ENCODE measurements around the gene CCDC188. TPM values are rescaled to one million over a fixed set of nuclear protein-coding genes. Genes with fewer than 3 reads are reported as not detected.

The CCDC188 gene
- total and polyA plus RNA-seq, 2 of the 13 experiments (the other 11 are each of a cell fraction or from before 2014, with no cell fraction given): not detected

- no peak overlapping the region for H3K9ac ChIP-seq (ENCODE audit: insufficient read depth, low read depth, low read length)
- CTCF ChIA-PET (ENCODE audit: low intra/inter-chr PET ratio, low total read pairs): no interaction called here
- no peak overlapping the region for H2AFZ ChIP-seq (ENCODE audit: low read length)
- POLR2A ChIA-PET: no interaction called here
- no peak for TF ChIP-seq FOSL1 (CRISPR knock-in tag; IDR thresholded peaks at IDR 0.05; ENCODE audit: borderline replicate concordance)
- TF ChIP-seq ZNF580 (CRISPR knock-in tag; IDR thresholded peaks at IDR 0.05; ENCODE audit: borderline replicate concordance, low read depth): no peak
- TF ChIP-seq ZNF335 (CRISPR knock-in tag; IDR thresholded peaks at IDR 0.05): no peak
- no peak for TF ChIP-seq BORCS8-MEF2B (CRISPR knock-in tag; IDR thresholded peaks at IDR 0.05)
- ATAC-seq (no peak), DNase-seq (ENCODE audit: low spot score) (no peak), FAIRE-seq (no peak)
- no peaks in the 10 kb centered on the region for H4K20me1 ChIP-seq (ENCODE audit: insufficient read depth, low read length)
- intact Hi-C loops (cut with micrococcal nuclease; ENCODE audit: unreplicated experiment) (no loop called here), in situ Hi-C loops (cut with HindIII; ENCODE audit: extremely low pct_ligation_motif_present, low pct_unique_long_range_greater_than_20kb) (no loop called here)
- H3K4me2 ChIP-seq (ENCODE audit: low read depth, low read length): no peak overlapping the region
- H3K9me3 ChIP-seq (ENCODE audit: low read length): no peaks in the 10 kb centered on the region
- H3K4me3 ChIP-seq (replicated peaks in 1 of 3; ENCODE audit: insufficient read depth in 1 of 3, low read depth in 2 of 3, low read length in 3 of 3): no peak overlapping the region
- H3K36me3 ChIP-seq (replicated peaks in 1 of 2; ENCODE audit: control insufficient read depth in 1 of 2, insufficient read depth in 2 of 2, low read length in 2 of 2): no peaks in the 10 kb centered on the region
- 64% methylated on average over 6 of the region's 6 CpGs for WGBS (ENCODE audit: low lambda C conversion rate)
- no TSS peak for BruUV-seq (replicated peaks)
- no peak overlapping the region for H3K27ac ChIP-seq (ENCODE audit: extremely low read length, insufficient read depth, low read length)
- peaks cover 15 to 49% of the 10 kb centered on the region in 2 experiments; a peak in 4 of 5 replicates for H3K27me3 ChIP-seq (ENCODE audit: control insufficient read depth in 1 of 2, insufficient read depth in 2 of 2, low read length in 2 of 2)
- H3K79me2 ChIP-seq (ENCODE audit: insufficient read depth, low read length): no peaks in the 10 kb centered on the region
- no peaks in the 10 kb centered on the region for H3K4me1 ChIP-seq (ENCODE audit: insufficient read depth, low read length)
These were observed 37.7 kb upstream of the CCDC188 start for GRCh38 chr22:20188567-20188877.

GRCh38 chr22:20187777-20188566 lies 37.1 kb upstream of the CCDC188 start:
- POLR2A ChIA-PET: no interaction called here

More at GRCh38 chr22:20187777-20188566, 37.1 kb upstream of the CCDC188 start:
- TF ChIP-seq NCOA2 (CRISPR knock-in tag; IDR thresholded peaks at IDR 0.05) (no peak), CEBPG (CRISPR knock-in tag; IDR thresholded peaks at IDR 0.05) (no peak), MTF1 (CRISPR knock-in tag; IDR thresholded peaks at IDR 0.05) (no peak), ZSCAN31 (CRISPR knock-in tag; IDR thresholded peaks at IDR 0.05; ENCODE audit: low read depth) (no peak), WIZ (CRISPR knock-in tag; IDR thresholded peaks at IDR 0.05) (no peak), POLR2AphosphoS5 (IDR thresholded peaks at IDR 0.05; ENCODE audit: low read depth, low read length) (no peak)
- Histone ChIP-seq H3K36me3 (replicated peaks in 1 of 2; ENCODE audit: control insufficient read depth in 1 of 2, insufficient read depth in 2 of 2, low read length in 2 of 2) (no peaks in the 10 kb centered on the region), H3K9ac (ENCODE audit: insufficient read depth, low read depth, low read length) (no peak overlapping the region), H3K4me1 (ENCODE audit: insufficient read depth, low read length) (no peaks in the 10 kb centered on the region), H3K79me2 (ENCODE audit: insufficient read depth, low read length) (no peaks in the 10 kb centered on the region), H4K20me1 (ENCODE audit: insufficient read depth, low read length) (0 out of 2 replicates have a peak, but pooled peaks cover 3% of the 10 kb centered on the region), H3K9me3 (ENCODE audit: low read length) (no peaks in the 10 kb centered on the region), H3K4me3 (replicated peaks in 1 of 3; ENCODE audit: insufficient read depth in 1 of 3, low read depth in 2 of 3, low read length in 3 of 3) (no peak overlapping the region), H2AFZ (ENCODE audit: low read length) (no peak overlapping the region), H3K27ac (ENCODE audit: extremely low read length, insufficient read depth, low read length) (no peak overlapping the region), H3K4me2 (ENCODE audit: low read depth, low read length) (no peak overlapping the region), H3K27me3 (ENCODE audit: control insufficient read depth in 1 of 2, insufficient read depth in 2 of 2, low read length in 2 of 2) (peaks cover 16 to 49% of the 10 kb centered on the region in 2 experiments; a peak in 4 of 5 replicates)
- WGBS (ENCODE audit: low lambda C conversion rate): 60% methylated on average over 1 of the region's 12 CpGs
- FAIRE-seq (no peak), DNase-seq (ENCODE audit: low spot score) (no peak), ATAC-seq (no peak)
- CTCF ChIA-PET (ENCODE audit: low intra/inter-chr PET ratio, low total read pairs): no interaction called here
- BruUV-seq (replicated peaks): no TSS peak
- in situ Hi-C loops (cut with HindIII; ENCODE audit: extremely low pct_ligation_motif_present, low pct_unique_long_range_greater_than_20kb) (no loop called here), intact Hi-C loops (cut with micrococcal nuclease; ENCODE audit: unreplicated experiment) (no loop called here)
